Right atrium auricular region (tissue), 2 donors: ENCODE results near the gene BBS9. TPM values are rescaled to one million over a fixed set of nuclear protein-coding genes. Genes with fewer than 3 reads are reported as not detected.

Source experiments
- DNase-seq: peaks from one replicate; pipeline ENCODE4 v3.0.0-alpha.2; 2019; ENCODE audit warnings: low spot score
- H3K27ac ChIP-seq, 2 donors: fragments of 200-600 bp; sonication (generic); 1 replicate in 1 of 2; 2 replicates in 1 of 2; pipeline ENCODE4 v1.5.1; 2016 to 2019
- H3K27me3 ChIP-seq, 2 donors: fragments of 200-600 bp; sonication (generic); one replicate each; pipeline versions ENCODE4 v1.5.1 to v1.6.0; 2017 to 2019
- H3K36me3 ChIP-seq: fragments of 200-600 bp; sonication (generic); one replicate; pipeline ENCODE4 v1.5.1; 2016
- H3K4me1 ChIP-seq, 2 donors: fragments of 200-600 bp; sonication (generic); one replicate each; pipeline versions ENCODE4 v1.5.1 to v1.6.0; 2017 to 2019
- H3K4me3 ChIP-seq, 2 donors: fragments of 200-600 bp; sonication (generic); 1 replicate in 1 of 2; 2 replicates in 1 of 2; pipeline ENCODE4 v1.5.1; 2017 to 2019; ENCODE audit warnings: mild to moderate bottlenecking in 1 of 2, moderate library complexity in 1 of 2
- H3K9me3 ChIP-seq, 2 donors: fragments of 200-600 bp; sonication (generic); one replicate each; pipeline ENCODE4 v1.5.1; 2019
- CTCF ChIP-seq, 2 donors: fragments of 200-600 bp; sonication (generic); IDR thresholded peaks; one replicate each; pipeline ENCODE4 v1.5.1; 2019; ENCODE audit warnings: antibody characterized with exemption in 2 of 2
- total RNA-seq, 2 donors: library from RNA; depleted of rRNA; stranded (reverse); fragments of >200 nt; gene quantifications; one replicate each; pipeline ENCODE4 v1.1.0, GENCODE V29; 2016

BBS9 gene
- total RNA-seq, 2 donors from 2014 or later = 13.3 to 13.8 TPM

DNA sequence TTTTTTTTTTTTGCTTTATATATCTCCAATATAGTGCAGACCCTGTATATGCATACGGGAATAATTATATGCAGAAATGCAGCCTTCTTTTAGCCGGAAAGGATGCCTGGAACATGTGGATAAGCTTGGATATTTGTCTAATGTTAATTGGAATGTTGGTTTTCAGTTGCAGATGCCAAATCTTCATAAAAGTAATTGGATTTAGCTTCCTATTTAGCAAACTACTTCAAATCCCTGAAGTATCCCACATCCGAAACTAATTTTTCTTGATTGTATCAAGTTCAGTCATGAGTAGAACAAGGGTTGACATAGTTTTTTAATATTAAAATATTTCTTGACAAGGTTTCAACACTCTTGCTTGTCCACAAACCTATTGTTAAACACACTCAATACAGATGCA is 281.7 kb downstream of the BBS9 start:
- no peaks in the 10 kb centered on the region for H3K36me3 ChIP-seq
- H3K27ac ChIP-seq = no peak overlapping the region
- no peaks in the 10 kb centered on the region for H3K4me1 ChIP-seq
- no peaks in the 10 kb centered on the region for H3K27me3 ChIP-seq
- no peak for DNase-seq
- H3K4me3 ChIP-seq = no peak overlapping the region
- TF ChIP-seq CTCF (IDR thresholded peaks at IDR 0.05) = no peak
- H3K9me3 ChIP-seq = peaks cover 0 to 23% of the 10 kb centered on the region in 2 donors

DNA sequence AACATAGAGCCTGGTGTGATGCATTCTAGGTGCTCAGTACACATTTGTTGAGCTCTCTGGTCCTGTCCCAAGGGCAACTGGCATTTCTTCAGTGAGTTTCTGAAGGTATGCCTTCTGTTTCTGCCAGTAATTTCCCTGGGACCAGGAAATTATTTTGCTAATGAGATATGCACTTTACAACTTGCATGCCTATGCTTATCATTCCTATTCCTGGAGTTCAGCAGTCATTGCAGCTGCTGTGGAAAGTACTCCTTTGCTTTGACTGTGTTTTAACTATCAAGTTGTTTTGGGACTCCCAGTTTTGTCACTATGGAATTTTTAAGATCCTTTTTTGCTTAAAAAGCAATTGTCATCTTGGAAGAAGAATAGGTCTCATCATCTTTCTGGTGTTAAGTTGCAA is 283.0 kb downstream of the BBS9 start:
- TF ChIP-seq CTCF (IDR thresholded peaks at IDR 0.05) = no peak
- no peak overlapping the region for H3K4me3 ChIP-seq
- DNase-seq = no peak
- peaks cover 0 to 17% of the 10 kb centered on the region in 2 donors for H3K9me3 ChIP-seq
- no peak overlapping the region for H3K27ac ChIP-seq
- H3K4me1 ChIP-seq = no peaks in the 10 kb centered on the region
- no peaks in the 10 kb centered on the region for H3K27me3 ChIP-seq
- no peaks in the 10 kb centered on the region for H3K36me3 ChIP-seq

GRCh38 chr7:33418251-33418701 is 288.9 kb downstream of the BBS9 start:
- no peak for TF ChIP-seq CTCF (IDR thresholded peaks at IDR 0.05)
- Histone ChIP-seq H3K27ac (no peak overlapping the region), H3K9me3 (no peaks in the 10 kb centered on the region)

DNA sequence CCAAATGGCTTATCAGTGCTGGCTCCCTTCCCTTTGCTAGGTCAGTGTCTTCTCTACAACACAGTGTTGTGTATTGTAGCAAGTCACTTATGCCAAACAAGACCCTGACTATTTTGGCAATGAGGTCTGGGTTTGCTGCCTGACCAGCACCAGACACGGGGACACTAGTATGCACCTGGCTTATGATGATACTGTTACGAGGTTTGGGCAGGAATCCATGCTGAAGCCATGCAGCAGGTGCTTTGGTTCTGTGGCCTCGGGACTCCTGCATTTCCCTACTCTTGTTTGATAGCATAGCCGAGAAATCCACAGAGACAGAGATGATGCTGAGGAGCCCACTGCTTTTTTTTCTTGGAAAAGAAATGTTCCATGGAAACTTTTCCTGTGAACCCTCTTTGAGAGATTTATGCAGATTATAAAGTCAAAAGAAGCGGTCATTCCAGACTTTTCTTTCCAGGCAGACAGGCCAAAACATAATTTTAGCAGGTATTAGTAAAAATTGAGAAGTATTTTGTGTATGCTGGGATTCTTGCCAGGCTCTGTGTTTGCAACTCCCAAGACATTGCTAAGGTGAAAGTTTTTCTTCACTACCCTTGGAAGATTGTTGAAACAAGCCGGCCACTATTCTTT is 291.1 kb downstream of the BBS9 start:
- Histone ChIP-seq H3K4me1 (no peaks in the 10 kb centered on the region), H3K9me3 (no peaks in the 10 kb centered on the region), H3K27ac (no peak overlapping the region), H3K36me3 (no peaks in the 10 kb centered on the region), H3K4me3 (no peak overlapping the region), H3K27me3 (no peaks in the 10 kb centered on the region)
- TF ChIP-seq CTCF (IDR thresholded peaks at IDR 0.05) = no peak
- DNase-seq = no peak

More at GRCh38 chr7:33418251-33418701, 288.9 kb downstream of the BBS9 start:
- DNase-seq = no peak
- Histone ChIP-seq H3K36me3 (no peaks in the 10 kb centered on the region), H3K4me3 (no peak overlapping the region), H3K4me1 (no peaks in the 10 kb centered on the region), H3K27me3 (no peaks in the 10 kb centered on the region)

- Histone ChIP-seq H3K4me1 (no peaks in the 10 kb centered on the region), H3K27me3 (no peaks in the 10 kb centered on the region), H3K36me3 (no peaks in the 10 kb centered on the region), H3K27ac (no peak overlapping the region), H3K4me3 (no peak overlapping the region), H3K9me3 (no peaks in the 10 kb centered on the region)
- no peak for TF ChIP-seq CTCF (IDR thresholded peaks at IDR 0.05)
- DNase-seq = no peak
Observed at GRCh38 chr7:33421429-33421828, 292.1 kb downstream of the BBS9 start.

GRCh38 chr7:33422141-33422540 is 292.8 kb downstream of the BBS9 start:
- Histone ChIP-seq H3K4me1 (no peaks in the 10 kb centered on the region), H3K4me3 (no peak overlapping the region), H3K36me3 (no peaks in the 10 kb centered on the region), H3K9me3 (no peaks in the 10 kb centered on the region), H3K27me3 (no peaks in the 10 kb centered on the region), H3K27ac (no peak overlapping the region)
- no peak for TF ChIP-seq CTCF (IDR thresholded peaks at IDR 0.05)
- DNase-seq = no peak
